Ovary (tissue), 9 donors: ENCODE data around the gene GATAD2A. TPM values are rescaled to one million over a fixed set of nuclear protein-coding genes. Genes with fewer than 3 reads are reported as not detected.

Experiments used
- DNase-seq, 5 donors: peaks; one replicate each; pipeline ENCODE4 v3.0.0-alpha.2; 2019 to 2020
- H3K27ac ChIP-seq, 2 donors: fragments of 200-600 bp; one replicate each; pipeline versions ENCODE4 v1.5.1 to v1.8.0; 2019 to 2022
- H3K27me3 ChIP-seq: fragments of 200-600 bp; one replicate; pipeline ENCODE4 v1.8.0; 2022
- H3K36me3 ChIP-seq: fragments of 200-600 bp; sonication (generic); one replicate; pipeline ENCODE4 v1.5.1; 2019
- H3K4me1 ChIP-seq: one replicate; pipeline ENCODE4 v1.8.1; 2013; ENCODE audit warnings: mild to moderate bottlenecking, moderate library complexity; ENCODE audit not compliant: insufficient read depth
- H3K4me3 ChIP-seq: fragments of 200-600 bp; sonication (generic); one replicate; pipeline ENCODE4 v1.5.1; 2017
- H3K9me3 ChIP-seq, 2 donors: fragments of 200-600 bp in 1 of 2; sonication (generic) in 1 of 2; one replicate each; pipeline versions ENCODE4 v1.5.1 to v1.8.1; 2013 to 2019; ENCODE audit warnings: mild to moderate bottlenecking in 1 of 2, moderate library complexity in 1 of 2
- EP300 ChIP-seq: sonication (generic); formaldehyde crosslinking; IDR thresholded peaks from one replicate; pipeline ENCODE4 v1.6.1; 2017; ENCODE audit warnings: antibody characterized with exemption
- POLR2A ChIP-seq: fragments of 450-650 bp; IDR thresholded peaks from one replicate; pipeline ENCODE4 v1.6.1; 2017; ENCODE audit warnings: antibody characterized with exemption, mild to moderate bottlenecking, moderate library complexity
- WGBS, 3 donors: extraction: QIAGEN DNeasy Blood & Tissue Kit in 1 of 3; methylation state at CpG; one replicate each; pipeline versions ENCODE4 v1.1.5 to v1.1.7; 2013 to 2017; 5-methylcytosine and 5-hydroxymethylcytosine counted together
- intact Hi-C, 4 donors: fragments of 100-400 bp; cut with DNase I; formaldehyde crosslinking; loops; one replicate each; pipeline versions ENCODE4 v1.11.0 to v1.15.1; 2022 to 2023
- polyA plus RNA-seq, 2 donors: library from polyadenylated mRNA; stranded (reverse); fragments of 200-250 nt in 1 of 2; fragments of 350-450 nt in 1 of 2; fragmentation: Illumina TruSeq in 1 of 2; extraction: RNeasy Lipid Tissue Mini Kit (QIAGEN cat#74804) in 1 of 2; gene quantifications; one replicate each; pipeline ENCODE4 v1.2.3, GENCODE V29; 2013 to 2014
- total RNA-seq, 7 donors: library from RNA; depleted of rRNA in 2 of 7; stranded (reverse); fragments of >200 nt in 2 of 7; fragmentation: NEBNext Ultra II Directional in 3 of 7; extraction: Animal tissue kit (Norgen Biotek cat#: 25700) in 3 of 7; gene quantifications; one replicate each; pipeline versions ENCODE4 v1.1.0 to v1.2.4, GENCODE V29; 2016 to 2023
- TF ChIP-seq, protein P1 (sequence below), 3 donors: fragments of 450-650 bp in 2 of 3; fragments of 200-600 bp in 1 of 3; IDR thresholded peaks; one replicate each; pipeline versions ENCODE4 v1.5.1 to v1.8.0; 2016 to 2022; ENCODE audit warnings: antibody characterized with exemption in 3 of 3, mild to moderate bottlenecking in 1 of 3
- donor health status: DM: no; HTN: no; CAD: no; lungs with moderate emphysema.
- donor health status: DM: no; HTN: no; CAD: no.
- donor health status: Bipolar disorder and iron deficiency.
- donor health status: DM: yes; HTN: yes; CAD: no.
- donor health status: DM: no; HTN: no; CAD: no.
- donor health status: DM: yes; HTN: yes; CAD: no.

GATAD2A gene
- total and polyA plus RNA-seq, 9 donors = 10.7 to 83.0 (median 52.2) TPM

DNA sequence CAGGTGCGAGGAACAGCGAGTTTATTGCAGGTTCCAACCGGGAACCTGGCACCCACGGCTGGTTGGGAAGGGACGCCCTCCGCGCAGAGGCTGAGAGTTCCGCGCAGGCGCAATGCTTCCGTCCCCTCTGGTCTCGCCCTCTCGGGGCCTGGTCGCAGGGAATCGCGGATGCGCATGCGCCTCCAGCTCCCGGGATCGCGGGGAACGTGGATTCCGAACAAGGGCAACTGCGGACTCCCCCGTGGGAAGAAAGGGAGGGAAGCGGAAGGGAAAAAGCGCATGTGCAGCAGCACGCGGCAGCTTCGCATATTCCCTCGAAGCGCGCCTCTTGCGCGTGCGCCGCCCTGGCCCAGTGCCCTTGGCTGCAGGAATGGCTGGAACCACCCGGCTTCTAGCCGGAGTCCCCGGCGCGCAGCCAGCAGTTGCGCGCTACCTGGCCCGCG lies 108.8 kb downstream of the GATAD2A start:
- intact Hi-C loops = no loop called here
- H3K36me3 ChIP-seq = no peaks in the 10 kb centered on the region
- H3K27me3 ChIP-seq = no peaks in the 10 kb centered on the region
- H3K9me3 ChIP-seq = no peaks in the 10 kb centered on the region
- WGBS, 3 donors = 12 to 17% (median 13%) methylated on average over 43 to 46 of the region's 46 CpGs
- peaks cover 7% of the 10 kb centered on the region for H3K4me1 ChIP-seq
- peak; percentile 67 to 83 (median 80) for DNase-seq
- peak overlapping the region; percentile 9 for H3K4me3 ChIP-seq
- no peak overlapping the region for H3K27ac ChIP-seq
- TF ChIP-seq POLR2A = no peak
- no peak for TF ChIP-seq EP300
- TF ChIP-seq, protein P1, sequence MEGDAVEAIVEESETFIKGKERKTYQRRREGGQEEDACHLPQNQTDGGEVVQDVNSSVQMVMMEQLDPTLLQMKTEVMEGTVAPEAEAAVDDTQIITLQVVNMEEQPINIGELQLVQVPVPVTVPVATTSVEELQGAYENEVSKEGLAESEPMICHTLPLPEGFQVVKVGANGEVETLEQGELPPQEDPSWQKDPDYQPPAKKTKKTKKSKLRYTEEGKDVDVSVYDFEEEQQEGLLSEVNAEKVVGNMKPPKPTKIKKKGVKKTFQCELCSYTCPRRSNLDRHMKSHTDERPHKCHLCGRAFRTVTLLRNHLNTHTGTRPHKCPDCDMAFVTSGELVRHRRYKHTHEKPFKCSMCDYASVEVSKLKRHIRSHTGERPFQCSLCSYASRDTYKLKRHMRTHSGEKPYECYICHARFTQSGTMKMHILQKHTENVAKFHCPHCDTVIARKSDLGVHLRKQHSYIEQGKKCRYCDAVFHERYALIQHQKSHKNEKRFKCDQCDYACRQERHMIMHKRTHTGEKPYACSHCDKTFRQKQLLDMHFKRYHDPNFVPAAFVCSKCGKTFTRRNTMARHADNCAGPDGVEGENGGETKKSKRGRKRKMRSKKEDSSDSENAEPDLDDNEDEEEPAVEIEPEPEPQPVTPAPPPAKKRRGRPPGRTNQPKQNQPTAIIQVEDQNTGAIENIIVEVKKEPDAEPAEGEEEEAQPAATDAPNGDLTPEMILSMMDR (IDR thresholded peaks at IDR 0.05) = no peak

DNA sequence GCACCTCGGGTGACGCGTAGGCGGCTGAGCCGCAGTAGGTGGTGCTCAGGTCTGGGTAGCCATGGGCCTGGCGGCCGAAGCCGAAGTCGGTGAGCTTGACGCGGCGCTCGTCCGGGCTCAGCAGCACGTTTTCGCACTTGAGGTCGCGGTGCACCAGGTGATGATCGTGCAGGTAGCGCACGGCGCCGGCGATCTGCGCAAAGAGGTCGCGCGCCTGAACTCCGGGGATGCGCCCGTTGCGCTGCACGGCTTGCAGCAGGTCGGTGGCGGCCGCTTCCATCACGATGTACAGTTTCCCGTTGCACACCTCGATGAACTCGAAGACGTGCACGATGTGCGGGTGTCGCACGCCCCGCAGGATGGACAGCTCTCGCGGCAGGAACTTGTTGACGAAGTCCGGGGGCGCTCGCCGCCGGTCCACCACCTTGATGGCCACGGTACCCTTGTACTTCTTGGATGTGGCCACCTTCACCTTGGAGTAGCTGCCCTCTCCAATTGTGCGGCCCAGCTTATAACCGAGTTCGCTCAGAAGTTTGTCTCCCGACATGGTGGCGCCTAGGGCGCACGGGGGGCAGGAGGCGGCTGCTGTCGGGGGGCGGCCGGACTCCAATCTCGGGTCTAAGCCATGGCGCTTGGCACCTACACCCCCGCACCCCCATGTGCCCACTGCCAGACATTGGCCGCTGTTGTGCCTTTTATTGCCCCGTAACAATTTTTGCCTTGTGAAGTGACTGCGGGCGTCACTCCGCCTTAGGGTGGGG lies 109.6 kb downstream of the GATAD2A start, which contains the start of gene TSSK6:
Gene TSSK6 (minus strand): TSS at position 668 of the 761 bp plus-strand sequence. CDS start 121 bp downstream, at position 547.
- DNase-seq = peak; percentile 37 to 67 (median 61)
- TF ChIP-seq POLR2A (no peak), EP300 (no peak)
- TF ChIP-seq, protein P1 (IDR thresholded peaks at IDR 0.05) = no peak
- H3K27ac ChIP-seq = peak within 1 kb of the TSS in 1 of 2 donors; percentile 34
- intact Hi-C loops = no loop called here
- H3K27me3 ChIP-seq = no peaks in the 10 kb centered on the region
- H3K4me1 ChIP-seq = peaks cover 7% of the 10 kb centered on the region
- WGBS, 3 donors = 80 to 83% (median 82%) methylated on average over 72 to 74 of the region's 74 CpGs
- H3K4me3 ChIP-seq = peak within 1 kb of the TSS; percentile 52
- no peaks in the 10 kb centered on the region for H3K9me3 ChIP-seq
- H3K36me3 ChIP-seq = no peaks in the 10 kb centered on the region

DNA sequence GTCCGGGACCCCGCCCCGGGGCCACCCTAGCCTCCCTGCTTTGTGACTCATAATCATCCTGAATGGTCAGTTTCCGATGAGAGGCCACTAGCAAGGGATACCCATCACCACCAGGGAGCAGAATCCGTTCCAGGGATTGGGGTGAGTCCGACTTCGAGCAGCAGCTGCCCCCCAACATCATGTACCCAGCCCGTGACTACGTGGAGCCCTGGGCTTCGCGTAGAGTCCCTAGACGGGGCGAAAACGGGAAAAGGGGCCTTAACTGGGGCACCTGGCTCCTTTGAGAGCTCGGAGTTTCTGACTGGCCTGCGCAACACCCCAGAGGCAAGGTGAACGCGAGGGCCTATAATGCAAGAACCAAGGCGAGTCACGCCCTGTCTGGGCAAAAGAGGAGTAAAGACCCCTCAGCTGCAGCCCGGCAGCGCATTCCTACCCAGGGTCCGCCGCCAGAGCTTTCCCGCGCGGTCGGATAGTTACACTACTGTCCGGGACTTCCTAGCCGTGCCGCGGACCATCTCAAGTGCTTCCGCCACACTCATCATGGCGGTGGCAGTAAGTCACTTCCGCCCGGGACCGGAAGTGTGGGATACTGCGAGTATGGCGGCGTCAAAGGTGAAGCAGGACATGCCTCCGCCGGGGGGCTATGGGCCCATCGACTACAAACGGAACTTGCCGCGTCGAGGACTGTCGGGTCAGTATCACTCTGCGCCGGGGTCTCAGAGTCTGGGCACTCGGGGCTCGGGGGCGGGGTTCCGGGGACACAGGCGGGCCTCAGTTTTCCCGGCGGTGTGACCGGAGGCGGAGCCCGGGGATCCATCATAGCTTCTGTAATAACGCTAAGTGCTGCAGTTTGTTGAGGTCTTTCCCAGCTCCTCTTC lies 110.4 kb downstream of the GATAD2A start, which contains the start of gene NDUFA13:
Gene NDUFA13 (plus strand): TSS at position 584 of the 878 bp plus-strand sequence. CDS start 14 bp downstream, at position 598.
- Histone ChIP-seq H3K4me3 (peak within 1 kb of the TSS; percentile 52), H3K27me3 (no peaks in the 10 kb centered on the region), H3K36me3 (no peaks in the 10 kb centered on the region), H3K9me3 (no peaks in the 10 kb centered on the region), H3K4me1 (peaks cover 7% of the 10 kb centered on the region), H3K27ac (peak within 1 kb of the TSS in 1 of 2 donors; percentile 34)
- intact Hi-C loops = no loop called here
- DNase-seq = peak; percentile 89 to 97 (median 95)
- 4 to 9% (median 4%) methylated on average over 55 to 61 of the region's 61 CpGs for WGBS, 3 donors
- TF ChIP-seq, protein P1 (IDR thresholded peaks at IDR 0.05) = peak in 2 of 3 donors; percentile 10 to 12
- no peak for TF ChIP-seq EP300
- peak; percentile 70 for TF ChIP-seq POLR2A

DNA sequence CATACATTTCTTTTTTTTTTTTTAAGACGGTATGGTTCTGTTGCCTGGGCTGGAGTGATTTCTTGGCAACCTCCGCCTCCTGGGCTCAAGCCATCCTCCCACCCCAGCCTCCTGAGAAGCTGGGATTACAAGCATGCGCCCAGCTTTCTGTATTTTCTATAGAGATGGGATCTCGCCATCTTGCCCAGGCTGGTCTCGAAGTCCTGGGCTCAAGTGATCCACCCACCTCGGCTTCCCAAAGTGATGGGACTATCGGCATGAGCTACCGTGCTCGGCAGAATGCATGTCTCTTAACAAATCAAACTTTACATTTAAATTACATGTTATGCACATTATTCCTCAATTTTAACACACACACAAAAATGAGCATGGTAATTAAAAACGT lies 111.8 kb downstream of the GATAD2A start:
- intact Hi-C loops = no loop called here
- no peaks in the 10 kb centered on the region for H3K36me3 ChIP-seq
- H3K27me3 ChIP-seq = no peaks in the 10 kb centered on the region
- WGBS, 3 donors = 71 to 79% (median 76%) methylated on average over 10 of the region's 10 CpGs
- peaks cover 7% of the 10 kb centered on the region for H3K4me1 ChIP-seq
- TF ChIP-seq POLR2A = no peak
- TF ChIP-seq, protein P1 (IDR thresholded peaks at IDR 0.05) = no peak
- TF ChIP-seq EP300 = no peak
- no peaks in the 10 kb centered on the region for H3K9me3 ChIP-seq
- H3K27ac ChIP-seq = no peak overlapping the region
- no peak overlapping the region for H3K4me3 ChIP-seq
- DNase-seq = peak in 1 of 5 donors; percentile 19
